Brain microvascular endothelial cell (primary cell): ENCODE results near the gene SOAT2.

Experiments used
- DNase-seq: peaks from one replicate; pipeline ENCODE4 v3.0.0-alpha.2; 2020
- H3K27ac ChIP-seq: fragments of 250-450 bp; sonication (Bioruptor Pico); 2 replicates; pipeline ENCODE4 v1.5.1; 2020; ENCODE audit warnings: mild to moderate bottlenecking, moderate library complexity
- H3K27me3 ChIP-seq: fragments of 250-450 bp; sonication (Bioruptor Pico); replicated peaks from 2 replicates; pipeline ENCODE4 v1.5.1; 2020; ENCODE audit warnings: mild to moderate bottlenecking
- H3K36me3 ChIP-seq: fragments of 250-450 bp; sonication (Bioruptor Pico); replicated peaks from 2 replicates; pipeline ENCODE4 v1.5.1; 2020; ENCODE audit warnings: mild to moderate bottlenecking
- H3K4me3 ChIP-seq: 2 replicates; pipeline ENCODE4 v1.5.1; 2011; ENCODE audit warnings: low read depth, mild to moderate bottlenecking, control low read depth, low read length, moderate library complexity
- in situ Hi-C: cut with HindIII; loops from 2 replicates; pipeline ENCODE4 v1.10.0; 2017; ENCODE audit warnings: low sequenced_read_pairs, low pct_ligation_motif_present
- TF ChIP-seq, protein P1 (sequence below): IDR thresholded peaks from 2 replicates; pipeline ENCODE4 v1.5.1; 2011; ENCODE audit warnings: low read depth, mild to moderate bottlenecking, moderate library complexity, low read length, control low read depth, inconsistent platforms; ENCODE audit errors: missing control alignments

SOAT2 gene

DNA sequence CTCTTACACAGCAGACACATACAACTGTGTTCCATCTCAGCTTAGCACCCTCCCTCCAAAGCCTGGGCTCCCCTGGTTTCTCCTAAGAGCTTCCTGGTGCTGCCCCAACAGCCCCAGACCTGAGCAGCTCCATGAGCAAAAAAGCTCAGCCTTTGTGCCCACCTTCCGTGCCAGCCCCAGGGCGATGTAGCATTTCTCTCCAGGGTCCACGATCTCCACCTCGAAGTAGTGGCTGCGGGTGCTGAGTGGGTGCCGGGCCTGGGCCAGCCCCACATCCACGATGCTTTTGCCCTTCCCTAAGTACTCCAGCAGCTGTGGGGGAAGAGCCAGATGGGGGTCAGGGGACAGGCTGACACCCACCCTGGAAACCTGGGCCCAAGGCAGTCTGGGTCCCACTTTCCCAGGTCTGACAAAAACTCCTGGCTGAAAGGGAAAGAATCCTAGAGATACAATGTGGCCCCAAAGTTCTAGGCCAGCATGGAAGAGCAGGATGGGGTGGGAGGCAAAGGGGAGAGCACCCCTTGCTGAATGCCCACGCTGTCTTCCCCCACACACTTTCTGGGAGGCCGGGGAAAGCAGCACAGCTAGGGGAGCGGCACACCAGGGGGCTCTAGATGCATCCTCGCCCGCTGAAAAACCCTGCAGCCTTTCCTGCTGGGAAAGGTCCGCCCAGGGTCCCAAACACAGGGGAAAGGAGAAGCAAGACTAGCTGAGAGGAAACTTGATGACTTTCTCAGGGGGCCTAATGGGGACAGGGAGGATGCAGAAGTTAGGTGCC is 35.1 kb upstream of the SOAT2 start:
- H3K36me3 ChIP-seq: peaks cover 27% of the 10 kb centered on the region
- in situ Hi-C loops: no loop called here
- no peak for DNase-seq

DNA sequence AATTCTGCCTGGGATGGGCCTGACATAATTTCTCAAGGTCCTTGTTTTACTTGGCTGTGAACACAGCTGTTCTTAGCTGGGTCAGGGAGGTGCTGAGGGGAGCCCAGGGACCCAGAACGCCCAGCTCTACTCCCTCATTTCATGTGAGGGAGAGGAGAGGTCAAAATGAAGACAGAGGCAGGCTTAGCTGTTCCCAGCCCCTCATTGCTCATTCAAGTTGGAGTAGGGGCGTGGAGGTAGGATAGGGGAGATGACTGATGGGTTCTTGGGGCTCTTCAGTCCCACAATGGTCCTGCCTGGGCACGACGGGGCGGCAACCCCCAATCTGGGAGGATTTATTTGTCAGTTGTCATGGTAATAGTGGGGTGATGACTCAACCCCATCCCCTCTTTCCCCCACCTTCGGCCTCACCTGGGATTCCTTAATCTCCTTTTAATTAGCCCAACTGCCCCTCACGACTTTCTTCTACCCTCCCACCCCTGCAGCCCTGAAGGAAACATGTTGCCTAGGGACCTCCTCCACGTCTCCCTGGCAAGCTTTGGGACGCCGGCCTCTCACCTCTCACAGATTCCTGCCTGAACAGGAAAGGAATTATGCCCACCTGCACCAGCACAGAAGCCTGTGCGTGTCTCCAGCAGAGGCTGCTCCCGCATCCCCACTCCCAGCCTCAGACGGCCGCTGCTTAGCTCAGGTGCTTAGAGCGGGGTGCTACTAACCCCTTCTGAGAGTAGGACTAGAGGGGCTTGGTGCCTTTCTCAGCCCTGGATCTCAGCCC is 34.3 kb upstream of the SOAT2 start:
- in situ Hi-C loops: no loop called here
- DNase-seq: no peak
- TF ChIP-seq, protein P1, sequence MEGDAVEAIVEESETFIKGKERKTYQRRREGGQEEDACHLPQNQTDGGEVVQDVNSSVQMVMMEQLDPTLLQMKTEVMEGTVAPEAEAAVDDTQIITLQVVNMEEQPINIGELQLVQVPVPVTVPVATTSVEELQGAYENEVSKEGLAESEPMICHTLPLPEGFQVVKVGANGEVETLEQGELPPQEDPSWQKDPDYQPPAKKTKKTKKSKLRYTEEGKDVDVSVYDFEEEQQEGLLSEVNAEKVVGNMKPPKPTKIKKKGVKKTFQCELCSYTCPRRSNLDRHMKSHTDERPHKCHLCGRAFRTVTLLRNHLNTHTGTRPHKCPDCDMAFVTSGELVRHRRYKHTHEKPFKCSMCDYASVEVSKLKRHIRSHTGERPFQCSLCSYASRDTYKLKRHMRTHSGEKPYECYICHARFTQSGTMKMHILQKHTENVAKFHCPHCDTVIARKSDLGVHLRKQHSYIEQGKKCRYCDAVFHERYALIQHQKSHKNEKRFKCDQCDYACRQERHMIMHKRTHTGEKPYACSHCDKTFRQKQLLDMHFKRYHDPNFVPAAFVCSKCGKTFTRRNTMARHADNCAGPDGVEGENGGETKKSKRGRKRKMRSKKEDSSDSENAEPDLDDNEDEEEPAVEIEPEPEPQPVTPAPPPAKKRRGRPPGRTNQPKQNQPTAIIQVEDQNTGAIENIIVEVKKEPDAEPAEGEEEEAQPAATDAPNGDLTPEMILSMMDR: no peak
- no peak overlapping the region for H3K27ac ChIP-seq
- H3K27me3 ChIP-seq: no peaks in the 10 kb centered on the region
- peaks cover 26% of the 10 kb centered on the region for H3K36me3 ChIP-seq
- no peak overlapping the region for H3K4me3 ChIP-seq

More for the DNA sequence above, 35.1 kb upstream of the SOAT2 start:
- Histone ChIP-seq H3K4me3 (no peak overlapping the region), H3K27ac (no peak overlapping the region), H3K27me3 (no peaks in the 10 kb centered on the region)
- TF ChIP-seq, protein P1: no peak

DNA sequence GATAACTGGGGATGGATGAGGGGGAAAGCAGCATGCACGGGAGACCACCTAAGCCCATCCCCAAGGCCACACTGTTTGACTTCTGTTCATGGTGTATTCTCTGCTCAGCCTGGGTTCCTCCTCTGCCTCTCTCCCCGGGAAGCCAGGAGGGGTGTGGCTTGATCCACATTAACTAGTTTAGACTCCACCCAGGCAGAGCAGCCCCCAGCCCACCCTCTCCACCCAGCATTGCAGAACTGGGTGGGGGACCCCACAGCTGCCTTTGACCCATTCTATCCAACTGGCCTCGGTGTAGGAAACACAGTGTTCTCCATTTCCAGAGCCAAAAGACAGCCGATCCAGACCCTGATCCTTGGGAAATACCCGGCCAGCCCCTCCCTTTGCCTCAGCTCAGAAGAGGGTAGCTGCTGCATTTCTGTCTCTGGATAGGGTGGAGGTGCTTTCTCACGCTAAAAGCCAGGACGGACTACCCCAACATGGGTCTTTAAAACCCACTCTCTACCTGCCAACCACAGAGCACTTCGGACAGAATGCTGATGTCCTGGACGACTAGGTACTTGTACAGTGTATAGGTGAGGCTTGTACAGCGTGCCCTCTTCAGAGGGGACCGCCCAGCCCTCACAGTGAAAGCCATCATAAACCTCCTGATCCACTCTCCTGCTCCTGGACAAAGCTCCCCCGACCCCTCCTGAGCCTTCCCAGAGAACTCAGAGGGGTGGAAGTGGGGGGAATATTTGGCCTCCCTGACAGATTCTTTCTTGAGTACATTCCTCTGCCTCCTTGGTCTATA is 33.5 kb upstream of the SOAT2 start:
- in situ Hi-C loops: no loop called here
- no peak overlapping the region for H3K4me3 ChIP-seq
- no peaks in the 10 kb centered on the region for H3K27me3 ChIP-seq
- H3K27ac ChIP-seq: no peak overlapping the region
- TF ChIP-seq, protein P1: no peak
- H3K36me3 ChIP-seq: peaks cover 31% of the 10 kb centered on the region
- DNase-seq: no peak

DNA sequence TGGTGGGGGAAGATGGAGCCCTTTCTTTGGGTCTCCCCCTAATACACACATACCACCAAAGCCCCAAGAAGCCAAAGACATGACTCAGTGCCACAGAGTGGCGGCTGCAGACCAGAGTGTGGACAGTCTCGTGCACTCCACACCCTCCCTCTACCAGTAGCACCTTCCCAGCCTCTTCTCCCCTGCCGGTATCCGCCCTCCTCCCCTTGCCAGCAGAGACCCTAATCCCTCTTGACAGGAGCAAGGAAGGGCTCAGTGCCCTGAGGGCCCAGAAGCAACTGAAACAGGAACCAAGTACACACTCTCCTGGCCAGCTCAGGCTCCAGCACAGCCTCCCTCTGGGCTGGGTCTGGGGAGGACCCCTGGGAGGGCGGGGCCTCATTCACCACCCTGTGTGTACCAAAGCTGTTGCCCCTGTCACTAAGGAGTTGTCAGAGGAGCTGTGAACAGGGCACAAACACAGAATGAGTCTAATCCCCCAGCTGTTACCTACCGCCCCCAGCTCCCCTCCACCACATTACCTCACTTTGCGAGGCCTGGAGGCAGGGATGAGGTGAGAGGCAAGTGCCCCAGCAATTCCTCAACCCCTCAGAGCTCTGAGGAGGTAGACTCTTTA is 32.3 kb upstream of the SOAT2 start:
- Histone ChIP-seq H3K4me3 (no peak overlapping the region), H3K36me3 (peaks cover 27% of the 10 kb centered on the region), H3K27me3 (no peaks in the 10 kb centered on the region), H3K27ac (no peak overlapping the region)
- DNase-seq: no peak
- in situ Hi-C loops: no loop called here
- TF ChIP-seq, protein P1: no peak
